SKM-1 treated with dmso at 0.1 percent for 144 hours (cell line): Measurements from ENCODE around the gene LHFPL3.

Experiments used
- DNase-seq: peaks from one replicate; lab custom pipeline; 2025; ENCODE audit not compliant: unreplicated experiment; lab: John Stamatoyannopoulos, UW

LHFPL3 gene

DNA sequence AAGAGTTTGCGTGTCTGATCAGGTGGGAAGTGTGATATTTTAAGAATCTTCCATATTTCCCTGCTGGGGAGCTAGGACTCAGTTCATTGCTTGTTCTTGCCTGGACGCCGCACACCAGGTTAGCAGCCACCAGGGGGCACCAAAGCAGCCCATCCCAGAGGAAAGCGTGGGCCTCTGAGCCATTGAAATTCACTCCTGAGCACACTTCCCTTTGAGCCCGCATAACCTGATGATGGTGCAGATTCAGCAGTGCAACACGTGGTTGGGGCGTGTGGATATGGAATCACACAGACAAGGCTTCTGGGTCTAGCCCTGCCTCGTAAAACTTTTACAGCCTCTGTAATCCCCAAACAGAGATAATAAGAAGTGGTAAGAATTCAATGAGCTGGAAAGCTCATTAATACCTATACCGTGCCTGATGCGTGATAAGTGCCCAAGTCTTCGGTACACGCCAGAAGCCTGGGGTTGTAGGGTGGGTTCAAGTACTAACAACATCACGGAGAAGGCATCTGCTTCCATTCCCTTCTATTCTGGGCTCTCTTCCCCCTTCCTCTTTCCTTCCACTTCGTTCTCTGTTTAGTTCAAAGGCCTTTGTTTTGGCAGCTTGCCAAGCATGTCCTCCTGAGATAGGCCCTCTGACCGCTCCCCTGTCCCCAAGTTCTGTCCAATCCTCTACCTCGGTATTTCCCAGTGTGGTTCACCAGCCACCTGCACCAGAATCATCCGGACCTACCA is 555.5 kb downstream of the LHFPL3 start:
- DNase-seq, result peak; percentile 72

DNA sequence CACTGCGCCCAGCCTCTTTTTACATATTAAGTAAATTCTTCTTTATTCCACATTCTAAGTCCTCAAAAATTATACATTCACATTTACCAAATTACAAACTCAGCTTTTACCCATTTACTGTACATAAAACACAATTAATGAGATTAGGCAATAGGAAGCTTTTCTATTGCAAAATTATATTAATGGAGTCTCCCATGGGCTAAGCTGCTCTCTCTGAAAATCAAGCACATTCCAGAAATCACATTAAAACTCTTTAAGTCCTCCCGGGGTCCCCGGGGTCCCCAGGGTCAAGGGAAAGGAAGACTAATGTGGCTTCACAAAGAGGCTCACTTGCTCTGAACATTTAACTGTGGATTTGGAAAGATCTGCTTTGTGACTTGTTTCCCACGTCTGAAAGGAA is 558.2 kb downstream of the LHFPL3 start:
- DNase-seq, result no peak

DNA sequence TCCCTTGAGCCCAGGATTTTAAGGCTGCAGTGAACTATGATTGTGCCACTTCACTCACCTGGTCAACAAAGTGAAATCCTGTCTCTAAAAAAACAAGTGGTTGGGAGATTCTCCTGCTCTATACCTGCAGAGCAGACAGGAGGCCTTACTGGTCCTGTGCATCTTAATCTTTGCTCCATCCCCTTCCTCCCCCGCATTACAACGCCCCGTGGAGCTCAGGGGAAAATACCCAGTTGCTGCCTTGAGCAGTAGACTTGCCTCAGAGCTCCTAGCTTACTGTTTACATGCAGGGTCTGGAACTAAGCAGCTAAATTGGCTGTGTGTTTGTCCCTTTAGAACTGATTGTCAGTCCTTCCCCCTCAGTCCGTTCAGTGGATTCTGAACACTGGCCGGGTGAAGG is 561.8 kb downstream of the LHFPL3 start:
- no peak for DNase-seq

DNA sequence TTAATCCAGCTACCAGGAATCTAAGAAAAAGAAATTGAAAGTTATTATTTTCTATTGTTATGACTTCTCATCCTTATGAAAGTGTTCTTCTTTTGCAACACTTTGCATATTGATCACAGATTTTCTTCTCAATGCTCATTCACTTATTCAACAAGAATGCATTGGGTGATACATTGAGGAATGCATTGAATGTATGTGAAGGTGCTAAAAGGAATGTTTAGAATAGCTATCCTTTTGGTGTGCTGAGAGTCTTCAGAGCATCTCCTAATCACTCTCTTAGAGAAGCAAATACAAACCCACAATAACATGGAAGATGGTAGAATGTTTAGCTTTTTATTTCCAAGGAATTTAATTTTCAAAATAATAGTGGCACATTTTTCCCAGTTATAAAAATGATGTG is 563.5 kb downstream of the LHFPL3 start:
- no peak for DNase-seq

DNA sequence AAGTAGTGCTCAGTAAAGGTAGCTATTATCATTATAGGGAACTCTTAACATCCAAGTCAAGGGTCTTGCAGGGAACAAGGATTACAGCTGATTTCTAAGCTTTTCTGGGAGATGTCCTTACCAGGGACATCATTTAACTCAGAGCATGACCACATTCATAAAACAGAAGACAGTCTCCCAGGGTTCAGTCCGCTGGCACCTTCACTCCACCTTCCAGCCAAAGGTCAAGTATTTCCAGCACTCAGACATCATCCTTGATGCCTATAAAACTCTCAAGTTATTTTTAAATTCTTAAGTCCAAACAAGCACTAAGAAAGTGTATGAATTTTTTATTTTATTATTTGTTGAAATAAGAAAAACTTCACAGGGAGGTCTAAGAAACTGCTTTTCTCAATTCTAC is 565.9 kb downstream of the LHFPL3 start:
- no peak for DNase-seq

DNA sequence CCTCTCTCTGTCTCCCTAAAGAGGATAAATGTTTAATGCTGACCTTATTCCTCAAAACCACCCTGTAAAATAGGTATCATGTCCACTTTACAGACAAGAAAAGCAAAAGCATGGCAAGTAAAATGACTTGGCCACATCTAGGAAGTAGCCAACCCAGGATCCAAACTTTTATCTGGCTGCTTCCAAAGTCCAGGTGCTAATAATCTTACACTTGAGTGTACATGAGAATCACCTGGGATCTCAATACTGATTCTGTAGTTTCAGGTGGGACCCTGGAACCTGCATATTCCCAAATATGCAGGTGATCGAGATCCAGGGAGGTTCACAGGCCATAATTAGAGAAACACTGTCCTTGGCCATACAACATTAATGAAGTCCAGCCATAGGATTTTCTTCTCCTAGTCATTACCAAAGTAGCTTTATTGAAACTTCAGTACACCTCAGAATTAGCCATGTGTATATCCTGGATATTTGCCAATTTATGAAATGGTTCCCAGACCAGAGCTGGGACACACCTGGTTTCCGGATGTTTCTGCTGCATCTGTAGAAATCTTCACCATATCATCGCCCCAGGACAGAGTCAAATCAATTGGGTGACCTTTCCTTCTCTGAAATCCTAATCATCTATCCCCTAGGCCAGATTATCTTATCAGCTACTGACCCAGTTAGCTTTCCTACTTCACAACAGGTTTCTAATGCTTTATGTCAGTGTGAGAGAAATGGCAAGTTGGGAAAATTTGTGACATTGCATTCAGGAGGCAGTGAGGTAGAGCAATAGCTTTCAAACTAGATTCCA is 566.5 kb downstream of the LHFPL3 start:
- DNase-seq, result no peak

DNA sequence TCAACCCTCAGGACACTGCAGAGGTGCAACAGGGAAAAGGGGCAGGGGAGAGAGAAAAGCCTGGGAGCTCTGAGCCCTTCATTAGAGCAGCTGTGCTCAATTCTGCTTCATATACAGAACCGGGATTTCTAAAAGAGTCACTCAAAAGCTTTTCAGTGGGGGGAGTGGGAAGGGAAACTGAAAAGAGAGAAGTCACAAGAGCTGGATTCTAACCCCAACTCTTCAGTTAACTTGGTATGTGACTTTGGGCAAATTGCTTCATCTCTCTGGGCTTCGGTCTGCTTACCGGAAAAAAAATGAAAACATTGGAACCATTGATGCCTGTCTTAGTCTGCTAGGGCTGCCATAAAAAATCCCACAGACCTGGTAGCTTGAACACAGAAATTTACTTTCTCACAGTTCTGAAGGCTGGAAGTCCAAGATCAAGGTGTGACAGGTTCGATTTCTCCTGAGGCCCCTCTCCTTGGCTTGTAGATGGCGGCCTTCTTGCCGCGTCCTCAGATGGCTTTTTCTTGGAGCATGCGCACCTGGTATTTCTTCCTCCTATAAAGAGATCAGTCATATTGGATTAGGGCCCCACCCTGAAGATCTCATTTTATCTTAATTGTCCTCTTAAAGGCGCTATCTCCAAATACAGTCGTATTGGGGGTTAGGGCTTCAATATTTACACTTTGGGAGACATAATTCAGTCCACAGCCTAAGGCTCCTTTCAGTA is 567.3 kb downstream of the LHFPL3 start:
- peak; percentile 48 for DNase-seq

DNA sequence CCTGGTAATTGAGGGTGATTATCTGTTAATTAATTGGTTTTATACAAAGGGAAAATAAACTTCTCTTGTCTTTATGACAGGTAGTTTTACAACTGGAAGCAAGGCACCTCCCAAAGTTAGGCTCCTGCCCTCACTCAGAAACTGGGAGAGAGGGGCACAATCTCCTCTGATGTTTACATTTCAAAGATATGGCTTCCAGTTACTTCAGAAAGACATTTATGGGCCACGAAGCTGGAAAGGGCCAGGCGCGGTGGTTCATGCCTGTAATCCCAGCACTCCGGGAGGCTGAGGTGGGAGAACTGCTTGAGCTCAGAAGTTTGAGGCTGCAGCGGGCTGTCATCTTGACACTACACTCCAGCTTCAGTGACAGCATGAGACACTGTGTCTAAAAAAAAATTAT is 570.0 kb downstream of the LHFPL3 start:
- no peak for DNase-seq

- no peak for DNase-seq
Measured at GRCh38 chr7:104900525-104901239, 572.3 kb downstream of the LHFPL3 start.

GRCh38 chr7:104901240-104901619 is 572.8 kb downstream of the LHFPL3 start:
- no peak for DNase-seq

GRCh38 chr7:104902183-104902582 is 573.8 kb downstream of the LHFPL3 start:
- DNase-seq, result no peak

GRCh38 chr7:104903044-104903443 is 574.6 kb downstream of the LHFPL3 start:
- DNase-seq, result no peak

DNA sequence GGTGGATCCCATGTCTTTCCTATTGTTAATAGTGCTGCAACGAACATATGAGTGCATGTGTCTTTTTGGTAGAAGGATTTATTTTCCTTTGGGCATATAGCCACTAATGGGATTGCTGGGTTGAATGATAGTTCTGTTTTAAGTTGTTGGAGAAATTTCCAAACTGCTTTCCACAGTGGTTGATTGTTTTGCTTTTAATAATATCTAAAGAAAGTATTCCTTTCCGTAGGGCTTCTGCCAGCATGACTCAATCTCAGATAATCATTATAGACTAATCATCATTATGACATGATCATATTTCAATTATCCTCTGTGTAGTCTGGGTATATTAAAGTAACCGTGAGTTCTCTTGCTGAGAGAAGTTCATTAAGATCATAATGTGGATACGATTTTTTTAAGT is 575.4 kb downstream of the LHFPL3 start:
- no peak for DNase-seq

DNA sequence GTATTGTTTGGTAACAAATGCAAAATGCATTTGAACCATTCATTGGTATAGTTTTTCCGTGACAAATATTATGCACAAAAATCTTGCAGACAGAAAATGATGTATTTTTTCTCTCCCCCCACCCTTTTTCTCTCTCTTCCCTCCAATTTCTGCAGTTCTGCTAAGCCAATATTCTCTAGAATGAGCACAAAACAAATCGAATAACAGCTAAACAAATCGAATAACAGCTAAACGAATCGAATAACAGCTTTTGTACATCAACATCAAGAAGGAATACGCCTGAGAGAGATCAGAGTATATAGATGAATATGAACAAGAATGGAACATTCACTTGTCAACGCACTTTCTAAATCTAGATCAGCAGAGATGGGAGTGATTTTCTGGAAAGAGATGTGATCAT is 577.6 kb downstream of the LHFPL3 start:
- DNase-seq, result no peak

DNA sequence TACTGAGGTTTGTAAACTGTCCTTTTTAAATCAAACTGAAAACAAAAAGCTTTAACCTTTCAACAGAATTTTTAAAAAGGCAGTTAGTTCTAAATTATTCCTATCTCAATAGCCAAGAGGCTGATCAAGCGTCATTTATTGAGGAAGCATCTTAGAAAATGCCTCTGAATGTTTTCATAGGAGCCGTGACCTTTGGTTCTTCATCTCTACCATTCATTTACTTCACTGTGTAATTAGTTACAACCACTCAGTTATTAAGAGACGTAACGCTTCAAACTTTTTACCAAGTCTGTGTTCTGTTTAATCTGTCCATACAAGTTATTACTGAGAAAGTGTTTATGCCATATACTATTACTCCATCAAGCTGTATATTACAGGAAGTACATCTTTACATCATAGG is 578.2 kb downstream of the LHFPL3 start:
- DNase-seq, result no peak

DNA sequence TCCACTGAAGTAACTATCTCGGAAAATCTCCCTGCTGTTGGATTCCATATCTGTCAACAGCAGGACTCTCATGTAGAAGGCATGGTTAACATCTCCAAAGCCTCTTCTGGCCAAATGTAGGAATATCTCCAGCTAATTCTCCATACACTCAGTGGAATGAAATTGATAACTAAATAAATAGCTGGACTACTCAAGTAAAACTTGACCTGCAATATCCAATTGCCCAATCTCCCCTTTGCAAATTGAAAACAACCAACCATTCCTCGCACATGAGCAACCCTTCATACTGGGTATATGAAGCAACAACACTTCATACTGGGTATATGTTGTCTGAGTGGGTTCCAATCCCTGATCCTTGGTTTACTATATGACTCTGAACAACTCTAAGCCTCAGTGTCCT is 580.2 kb downstream of the LHFPL3 start:
- no peak for DNase-seq

- DNase-seq, result no peak
Measured at GRCh38 chr7:104909096-104909495, 580.7 kb downstream of the LHFPL3 start.

- DNase-seq, result no peak
Measured at GRCh38 chr7:104914421-104914820, 586.0 kb downstream of the LHFPL3 start.

DNA sequence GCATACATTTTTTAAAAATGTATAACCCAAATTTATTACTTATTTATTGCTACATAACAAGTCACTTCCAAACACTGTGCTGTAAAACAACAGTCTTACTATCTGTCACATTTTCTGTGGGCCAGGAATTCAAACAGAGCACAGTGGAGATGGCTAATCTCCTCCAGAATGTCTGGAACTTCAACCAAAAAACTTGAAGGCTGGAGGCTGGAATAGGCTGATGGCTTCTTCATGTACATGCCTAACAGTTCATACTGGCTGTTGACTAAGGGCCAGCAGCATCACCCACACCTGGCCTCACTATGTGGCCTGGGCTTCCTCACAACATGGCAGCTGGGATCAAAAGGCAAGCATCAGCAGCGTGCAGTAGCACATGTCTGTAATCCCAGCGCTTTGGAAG is 593.2 kb downstream of the LHFPL3 start:
- DNase-seq, result no peak

DNA sequence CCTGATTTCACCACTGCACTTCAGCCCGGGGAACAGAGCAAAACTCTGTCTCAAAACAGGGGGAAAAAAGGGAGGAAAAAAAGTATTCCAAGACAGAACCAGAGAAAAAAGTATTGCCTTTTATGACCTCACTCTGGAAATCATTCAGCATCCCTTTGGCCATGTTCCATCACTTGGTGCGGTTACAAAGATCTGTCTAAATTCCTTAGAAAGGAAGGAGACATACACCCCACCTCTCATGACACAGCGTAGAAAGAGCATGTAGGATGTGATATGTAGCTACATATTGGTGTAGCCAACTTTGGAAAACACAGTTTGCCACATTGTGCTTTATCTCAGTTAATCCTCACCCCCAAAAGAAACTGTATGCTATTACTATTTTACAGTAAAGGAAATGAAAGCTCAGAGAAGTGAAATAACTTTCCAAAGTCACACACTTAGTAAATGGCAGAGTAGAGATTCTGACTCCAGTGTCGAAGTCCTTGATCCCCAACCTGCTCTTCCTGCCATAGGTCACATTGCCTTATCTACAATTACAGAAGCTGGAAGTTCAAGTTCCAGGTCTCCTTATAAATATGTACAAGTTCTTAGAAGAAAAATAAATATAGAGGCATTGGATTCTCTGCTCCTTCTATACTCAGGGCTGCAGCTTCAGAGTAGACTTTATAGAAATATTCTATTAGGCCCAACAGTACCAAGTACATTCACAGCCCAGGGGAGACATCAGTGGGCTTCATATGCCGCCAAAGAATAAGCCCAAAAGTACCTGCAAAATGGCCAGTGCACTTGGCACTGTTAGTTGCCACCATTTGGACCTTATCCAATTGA is 594.0 kb downstream of the LHFPL3 start:
- no peak for DNase-seq
